Activated CD4-positive, alpha-beta T cell treated with anti-CD3 and anti-CD28 coated beads, Interleukin-2, amount 50 U/mL, for 1 hour (primary cell): Measurements from ENCODE around the gene PPDPF.

Experiments
- DNase-seq: peaks from one replicate; pipeline ENCODE4 v3.0.0-alpha.2; 2020

The PPDPF gene

DNA sequence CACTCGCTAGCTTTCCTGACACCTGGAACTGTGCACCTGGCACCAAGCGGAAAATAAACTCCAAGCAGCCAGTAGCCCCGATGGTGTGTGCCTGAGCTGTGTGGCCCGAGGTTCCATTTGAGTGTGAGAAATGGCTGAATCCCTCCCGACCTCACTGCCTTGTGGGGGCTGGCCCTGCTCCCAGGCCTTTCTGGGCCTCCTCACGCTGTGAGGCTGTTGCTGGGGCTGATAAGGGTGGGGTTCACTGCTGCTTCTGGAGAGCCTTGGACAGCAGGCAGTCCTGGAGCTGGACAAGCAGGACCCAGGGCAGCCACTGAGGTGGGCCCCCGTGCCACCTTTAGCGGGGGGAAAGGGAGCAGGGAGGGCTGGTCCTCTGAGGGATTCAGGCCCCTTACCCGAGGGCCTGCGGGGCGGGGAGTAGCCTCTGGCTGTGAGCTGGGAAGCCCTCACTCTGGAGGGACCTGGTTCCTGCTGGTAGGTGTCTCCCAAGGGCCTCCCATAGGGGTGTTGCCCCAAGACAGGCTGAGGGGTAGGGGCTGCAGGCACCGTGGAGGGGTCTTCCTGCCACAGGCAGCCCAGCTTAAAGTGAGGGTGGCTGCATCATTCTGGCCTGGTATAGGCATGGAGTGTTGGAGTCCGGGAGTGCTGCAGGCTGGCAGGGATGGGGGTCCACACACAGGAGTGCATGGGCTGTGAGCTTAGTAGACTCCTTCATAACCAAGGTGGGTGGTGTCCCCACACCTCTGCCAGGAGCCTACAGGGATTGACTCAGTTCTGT is 1.7 kb downstream of the PPDPF start:
- DNase-seq = no peak

- DNase-seq = no peak
Measured at GRCh38 chr20:63522981-63523611, 2.5 kb downstream of the PPDPF start.

DNA sequence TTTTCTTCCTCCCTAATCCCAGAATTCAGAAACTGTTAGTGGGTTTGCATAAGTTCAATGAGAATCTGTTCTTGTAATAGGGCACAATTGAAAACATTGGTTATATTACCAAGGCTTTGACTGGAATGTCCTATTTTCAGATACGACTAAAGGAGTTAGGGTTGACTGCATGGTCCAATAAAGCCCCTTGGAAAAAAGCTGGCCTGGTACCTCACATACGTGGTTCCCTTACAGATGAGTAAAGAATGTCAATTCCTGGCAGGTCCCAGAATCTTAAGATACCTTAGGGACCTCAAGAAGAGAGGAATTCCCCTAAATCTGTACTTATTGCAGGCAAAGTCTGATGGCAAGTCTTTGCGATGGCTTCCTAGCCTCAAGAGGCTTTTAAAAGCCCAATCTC is 4.6 kb downstream of the PPDPF start:
- no peak for DNase-seq

- DNase-seq = no peak
Measured at GRCh38 chr20:63525971-63526370, 5.4 kb downstream of the PPDPF start.

DNA sequence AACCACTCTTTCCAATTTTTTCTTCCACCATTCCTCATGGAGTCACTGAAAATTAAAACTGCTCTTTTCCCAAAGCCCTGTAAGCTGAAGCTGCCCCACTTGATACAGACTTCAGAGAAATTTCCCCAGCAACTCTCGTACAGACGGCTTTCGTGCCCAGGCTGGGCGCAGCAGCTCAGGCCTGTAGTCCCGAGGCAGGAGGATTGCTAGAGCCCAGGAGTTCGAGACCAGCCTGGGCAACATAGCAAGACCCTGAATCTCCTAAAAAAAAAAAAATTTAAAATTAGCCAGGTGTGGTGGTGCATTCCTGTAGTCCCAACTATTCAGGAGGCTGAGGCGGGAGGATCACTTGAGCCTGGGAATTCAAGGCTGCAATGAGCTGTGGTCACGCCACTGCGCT is 6.6 kb downstream of the PPDPF start:
- no peak for DNase-seq

- DNase-seq = no peak
Measured at GRCh38 chr20:63529180-63529860, 8.8 kb downstream of the PPDPF start.

DNA sequence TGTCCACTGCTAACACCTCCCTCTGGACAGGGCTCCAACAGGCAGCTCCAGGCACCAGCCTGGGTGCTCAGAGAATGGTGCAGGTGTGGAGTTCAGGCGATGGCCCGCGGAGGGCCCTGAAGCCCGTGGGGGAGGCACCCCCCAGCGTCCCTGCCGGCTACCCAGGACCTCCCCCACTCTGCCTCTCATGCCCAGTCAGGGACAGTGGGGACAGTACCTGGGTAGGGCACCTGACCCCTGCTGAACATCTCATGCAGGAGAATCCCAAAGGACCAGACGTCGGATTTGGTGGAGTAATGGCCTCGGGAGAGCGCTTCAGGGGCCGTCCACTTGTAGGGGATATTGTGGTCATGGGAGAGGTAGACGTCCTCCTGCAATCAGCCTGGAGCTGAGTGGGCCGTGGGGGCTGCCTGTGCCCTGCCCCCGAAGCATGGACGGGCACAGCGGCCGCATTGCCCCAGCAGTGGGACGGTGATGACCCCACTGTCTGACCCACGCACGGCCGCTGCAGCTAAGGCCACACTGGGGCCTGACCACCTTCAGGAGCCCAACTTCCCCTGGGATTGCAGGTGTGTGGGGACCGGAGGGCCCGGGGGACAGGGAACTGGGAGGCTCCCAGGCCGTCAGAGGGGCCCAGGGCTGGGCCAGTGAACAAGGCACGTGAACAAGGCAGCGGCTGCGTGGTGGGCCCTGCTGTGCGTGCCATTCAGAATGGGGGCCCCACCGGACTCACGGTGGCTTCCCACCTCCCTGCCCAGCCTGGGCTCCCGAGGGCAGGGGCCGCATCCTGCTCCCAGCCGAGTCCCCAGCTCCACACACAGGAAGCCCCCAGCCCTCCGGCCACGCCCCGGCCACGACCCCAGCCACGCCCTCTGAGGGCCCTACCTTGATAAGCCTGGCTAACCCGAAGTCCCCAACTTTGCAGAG is 9.6 kb downstream of the PPDPF start:
- no peak for DNase-seq

DNA sequence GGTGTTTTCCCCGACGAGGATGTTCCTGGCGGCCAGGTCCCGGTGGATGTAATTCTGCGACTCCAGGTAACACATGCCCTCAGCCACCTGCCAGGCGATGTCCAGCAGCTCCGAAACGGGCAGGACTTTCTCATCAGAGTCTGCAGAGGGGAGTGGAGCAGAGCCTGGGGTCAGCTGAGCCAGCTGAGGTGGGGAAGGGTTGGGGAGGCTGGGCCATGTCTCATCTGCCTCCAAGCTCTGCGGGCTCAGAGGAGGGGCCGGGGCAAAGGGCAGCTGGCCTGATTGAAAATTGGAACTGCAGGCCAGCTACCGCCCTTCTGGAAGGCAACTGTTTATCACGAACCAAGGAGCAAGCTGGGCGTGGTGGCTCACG is 10.2 kb downstream of the PPDPF start:
- no peak for DNase-seq

GRCh38 chr20:63531686-63532448 is 11.3 kb downstream of the PPDPF start:
- no peak for DNase-seq

- no peak for DNase-seq
Measured at GRCh38 chr20:63532449-63532971, 11.9 kb downstream of the PPDPF start.

GRCh38 chr20:63533388-63533787 is 12.8 kb downstream of the PPDPF start:
- DNase-seq = no peak

GRCh38 chr20:63533871-63534393 is 13.4 kb downstream of the PPDPF start:
- DNase-seq = no peak

DNA sequence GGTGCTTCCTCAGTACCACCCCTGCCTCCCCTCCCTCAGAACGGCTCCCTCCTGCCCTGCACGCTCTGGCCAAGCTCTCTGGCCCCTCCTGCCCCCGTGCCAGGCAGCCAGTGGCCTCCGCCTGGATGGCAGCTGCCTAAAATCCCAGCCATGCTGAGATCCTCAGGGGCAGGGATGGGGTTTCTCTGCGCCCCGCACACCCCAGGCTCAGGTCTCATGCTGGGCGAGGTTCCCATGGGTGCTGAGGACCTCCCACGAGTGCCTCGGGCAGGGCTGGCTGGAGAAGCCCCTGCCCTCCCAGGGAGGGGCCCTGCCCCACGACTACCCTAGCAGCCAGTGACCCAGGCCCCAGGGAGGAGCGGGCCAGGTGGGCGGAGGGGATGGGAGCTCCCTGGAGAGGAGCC is 13.9 kb downstream of the PPDPF start:
- no peak for DNase-seq

DNA sequence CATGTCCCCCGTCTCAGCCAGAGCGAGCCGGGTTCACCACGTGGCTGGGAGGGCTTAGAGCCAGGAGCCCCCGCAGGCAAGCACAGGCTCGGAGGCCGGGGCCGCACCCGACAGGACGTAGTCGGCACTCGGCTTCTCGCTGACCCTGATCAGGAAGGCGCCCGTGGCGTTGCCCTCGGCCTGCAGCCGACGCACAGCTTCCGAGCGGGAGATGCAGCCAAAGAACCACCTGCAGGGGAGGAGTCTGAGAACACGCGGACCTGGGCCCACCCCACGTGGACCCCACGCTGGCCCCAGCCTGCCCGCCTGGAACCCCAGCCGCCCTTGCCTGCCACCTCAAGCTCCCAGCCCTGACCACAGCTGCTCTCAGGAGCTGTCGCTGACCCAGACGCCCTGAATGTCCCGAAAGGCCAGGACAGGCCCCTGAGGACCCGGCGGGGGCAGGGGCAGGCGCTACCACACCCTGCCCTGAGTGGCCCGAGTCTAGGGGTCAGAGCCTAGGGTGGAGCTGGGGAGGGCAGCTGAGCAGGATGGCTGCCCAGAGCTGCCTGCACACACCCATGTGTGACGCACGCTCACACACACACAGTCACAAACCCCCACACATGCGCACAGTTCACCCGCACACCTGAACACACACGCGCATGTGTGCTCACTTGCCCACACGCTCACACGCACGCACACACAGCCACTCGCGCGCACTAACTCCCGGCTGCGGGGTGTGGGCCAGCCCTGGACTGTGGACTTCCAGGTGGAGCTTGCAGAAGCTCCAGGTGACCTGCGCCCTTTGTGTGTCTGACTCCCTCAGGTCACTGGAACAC is 14.5 kb downstream of the PPDPF start:
- DNase-seq = no peak

DNA sequence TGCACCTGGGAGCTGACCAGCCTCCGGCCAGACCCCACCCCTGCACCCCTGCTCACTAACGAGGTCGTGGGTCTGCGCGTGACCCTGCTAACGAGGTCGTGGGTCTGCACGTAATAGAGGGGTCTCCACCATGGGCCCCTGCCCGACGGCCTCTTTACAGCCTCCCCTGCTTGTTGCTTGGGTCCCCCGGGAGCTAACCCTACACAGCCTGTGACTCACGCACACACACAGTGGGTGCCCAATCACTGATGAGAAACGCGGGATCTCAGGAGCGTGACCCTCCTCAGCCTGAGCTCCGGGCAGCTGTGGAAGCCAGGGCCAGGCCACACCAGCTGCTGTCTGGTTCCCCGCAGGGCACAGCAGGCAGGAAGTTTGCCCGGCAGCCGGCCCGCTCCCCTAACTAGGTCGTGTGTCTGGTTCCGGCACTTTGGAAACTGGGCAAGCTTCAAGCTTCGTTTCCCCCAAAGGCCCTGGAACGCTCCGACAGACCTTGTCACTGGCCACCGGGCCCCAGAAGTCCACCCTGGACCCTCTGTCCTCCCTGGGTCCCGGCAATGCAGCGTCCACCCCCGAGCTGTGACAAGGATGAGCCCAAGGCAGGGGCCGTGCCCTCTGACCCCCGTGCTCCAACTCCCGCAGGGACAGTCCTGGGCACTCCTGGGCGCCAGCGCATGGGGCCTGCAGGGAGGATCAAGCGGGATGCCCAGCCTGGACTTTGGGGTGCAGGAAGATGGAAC is 15.8 kb downstream of the PPDPF start:
- no peak for DNase-seq

DNA sequence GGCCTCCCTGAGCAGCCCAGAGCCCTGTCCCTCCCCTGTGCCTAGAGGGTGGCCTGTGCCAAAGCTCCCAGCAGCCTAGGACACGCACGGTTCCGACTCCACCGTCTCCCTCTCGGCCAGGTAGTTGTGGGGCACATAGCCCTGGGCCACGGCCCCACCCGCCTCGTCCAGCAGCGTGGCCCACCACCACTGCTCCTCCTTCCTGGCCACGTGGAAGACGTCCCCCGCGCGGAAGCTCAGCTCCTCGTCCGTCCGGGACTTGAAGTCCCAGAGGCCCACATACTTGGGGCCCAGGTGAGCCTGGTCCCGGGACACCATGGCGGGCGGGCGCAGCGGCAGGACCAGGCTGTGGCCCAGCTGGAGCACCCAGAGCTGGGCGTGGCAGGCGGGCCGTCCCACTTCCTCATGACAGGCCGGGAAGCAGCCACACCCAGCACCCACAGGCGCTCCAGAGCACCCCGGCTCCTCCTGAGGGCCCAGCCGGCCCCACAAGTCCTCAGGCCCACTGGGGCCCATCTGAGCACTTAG is 16.5 kb downstream of the PPDPF start, which contains the start of gene PTK6:
TSS of gene PTK6 (minus strand) at position 380 of the 528 bp plus-strand sequence. CDS start at position 318, 62 bp downstream.
- no peak for DNase-seq

GRCh38 chr20:63537525-63538203 is 17.1 kb downstream of the PPDPF start:
- DNase-seq = peak; percentile 88

DNA sequence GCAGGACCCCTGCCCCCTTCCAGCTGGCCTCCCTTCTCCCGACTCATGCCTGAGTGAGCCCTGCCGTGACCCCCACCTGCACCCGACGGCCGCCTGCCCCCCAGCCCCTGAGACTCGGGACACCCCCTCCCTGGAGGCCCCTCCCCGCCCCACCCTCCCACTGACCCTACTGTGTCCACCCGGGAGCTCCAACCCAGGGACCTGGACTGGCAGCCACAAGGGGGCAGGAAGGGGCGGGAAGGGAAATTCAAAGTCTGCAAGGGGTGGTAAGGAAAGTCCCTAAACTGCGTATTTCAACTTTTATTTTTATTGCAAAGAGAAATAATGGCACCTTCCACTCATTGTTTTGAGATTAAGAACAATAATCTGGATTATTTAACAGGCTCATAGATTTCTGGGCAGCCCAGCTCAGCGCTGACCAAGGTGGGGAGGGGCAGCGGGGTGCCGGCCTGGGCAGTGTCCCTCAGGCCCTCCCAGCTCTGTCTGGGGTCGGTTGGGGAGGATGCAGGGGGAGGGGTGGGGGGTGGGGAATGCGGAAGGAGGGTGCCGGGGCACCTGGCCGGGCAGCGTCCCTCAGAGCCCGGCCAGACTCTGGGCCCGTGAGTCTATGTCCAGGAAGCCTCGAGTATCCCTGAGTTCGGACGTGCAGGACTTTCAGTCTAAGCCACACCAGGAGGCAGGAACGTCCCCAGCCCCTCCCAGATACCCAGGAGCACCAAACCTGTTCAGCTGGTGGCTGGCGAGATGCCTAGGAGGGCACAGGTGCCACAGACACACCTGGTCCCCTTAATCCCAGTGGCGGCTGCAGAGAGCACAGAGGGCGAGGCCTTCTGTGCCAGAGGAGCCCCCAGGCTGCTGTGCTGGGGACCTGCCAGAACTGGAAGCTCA is 17.9 kb downstream of the PPDPF start:
- DNase-seq = peak; percentile 40
